Prostate gland (tissue), 2 donors: ENCODE measurements around the gene VCPKMT.

ENCODE experiments used
- CTCF ChIP-seq, 4 experiments: fragments of 200-600 bp in 2 of 4; fragments of 450-650 bp in 2 of 4; sonication (generic) in 2 of 4; IDR thresholded peaks; 1 replicate in 3 of 4; 2 replicates in 1 of 4; pipeline ENCODE4 v1.5.1; 2016 to 2019; ENCODE audit warnings: antibody characterized with exemption in 4 of 4, mild to moderate bottlenecking in 2 of 4, moderate library complexity in 2 of 4
- POLR2AphosphoS5 ChIP-seq: sonication (generic); formaldehyde crosslinking; IDR thresholded peaks from one replicate; pipeline ENCODE4 v1.6.1; 2017; ENCODE audit warnings: antibody characterized with exemption

- TF ChIP-seq CTCF (IDR thresholded peaks at IDR 0.05) (no peak), POLR2AphosphoS5 (no peak)
Observed at GRCh38 chr14:50117456-50117855, 1.1 kb upstream of the VCPKMT start.
